ENCODE data around the gene SNX13.

The SNX13 gene

GRCh38 chr7:17971411-17971810 is 31.1 kb upstream of the SNX13 start:
- Histone ChIP-seq H3K27ac (ENCODE audit: low read depth, low read length) (no peak overlapping the region), H3K9ac (ENCODE audit: low read length in 5 of 5) (no peak overlapping the region), H3K36me3 (ENCODE audit: control insufficient read depth in 5 of 5, insufficient read depth in 5 of 5, low read length in 5 of 5) (no peaks in the 10 kb centered on the region), H3K4me3 (ENCODE audit: low read depth in 1 of 5, low read length in 5 of 5) (no peak overlapping the region), H3K9me3 (ENCODE audit: control insufficient read depth in 5 of 5, low read length in 5 of 5) (no peaks in the 10 kb centered on the region), H3K27me3 (ENCODE audit: control insufficient read depth in 5 of 5, insufficient read depth in 4 of 5, low read length in 5 of 5) (no peaks in the 10 kb centered on the region), H3K4me1 (ENCODE audit: control insufficient read depth in 5 of 5, insufficient read depth in 5 of 5, low read length in 5 of 5) (no peaks in the 10 kb centered on the region)

GRCh38 chr7:17968791-17969715 is 28.8 kb upstream of the SNX13 start:
- Histone ChIP-seq H3K27ac (ENCODE audit: low read depth, low read length) (no peak overlapping the region), H3K9ac (ENCODE audit: low read length in 5 of 5) (no peak overlapping the region), H3K36me3 (ENCODE audit: control insufficient read depth in 5 of 5, insufficient read depth in 5 of 5, low read length in 5 of 5) (no peaks in the 10 kb centered on the region), H3K27me3 (ENCODE audit: control insufficient read depth in 5 of 5, insufficient read depth in 4 of 5, low read length in 5 of 5) (no peaks in the 10 kb centered on the region), H3K4me3 (ENCODE audit: low read depth in 1 of 5, low read length in 5 of 5) (no peak overlapping the region), H3K4me1 (ENCODE audit: control insufficient read depth in 5 of 5, insufficient read depth in 5 of 5, low read length in 5 of 5) (no peaks in the 10 kb centered on the region), H3K9me3 (ENCODE audit: control insufficient read depth in 5 of 5, low read length in 5 of 5) (no peaks in the 10 kb centered on the region)

GRCh38 chr7:17966706-17967105 is 26.4 kb upstream of the SNX13 start:
- Histone ChIP-seq H3K27me3 (ENCODE audit: control insufficient read depth in 5 of 5, insufficient read depth in 4 of 5, low read length in 5 of 5) (no peaks in the 10 kb centered on the region), H3K4me1 (ENCODE audit: control insufficient read depth in 5 of 5, insufficient read depth in 5 of 5, low read length in 5 of 5) (no peaks in the 10 kb centered on the region), H3K9ac (ENCODE audit: low read length in 5 of 5) (no peak overlapping the region), H3K4me3 (ENCODE audit: low read depth in 1 of 5, low read length in 5 of 5) (no peak overlapping the region), H3K27ac (ENCODE audit: low read depth, low read length) (no peak overlapping the region), H3K9me3 (ENCODE audit: control insufficient read depth in 5 of 5, low read length in 5 of 5) (no peaks in the 10 kb centered on the region), H3K36me3 (ENCODE audit: control insufficient read depth in 5 of 5, insufficient read depth in 5 of 5, low read length in 5 of 5) (no peaks in the 10 kb centered on the region)

GRCh38 chr7:17965603-17966002 is 25.3 kb upstream of the SNX13 start:
- H3K9ac ChIP-seq (ENCODE audit: low read length in 5 of 5), result no peak overlapping the region
- no peaks in the 10 kb centered on the region for H3K27me3 ChIP-seq (ENCODE audit: control insufficient read depth in 5 of 5, insufficient read depth in 4 of 5, low read length in 5 of 5)
- H3K4me3 ChIP-seq (ENCODE audit: low read depth in 1 of 5, low read length in 5 of 5), result no peak overlapping the region

GRCh38 chr7:17963281-17963680 is 23.0 kb upstream of the SNX13 start:
- no peaks in the 10 kb centered on the region for H3K9me3 ChIP-seq (ENCODE audit: control insufficient read depth in 5 of 5, low read length in 5 of 5)
- peaks cover 0 to 7% (median 0%) of the 10 kb centered on the region in 5 donors for H3K4me1 ChIP-seq (ENCODE audit: control insufficient read depth in 5 of 5, insufficient read depth in 5 of 5, low read length in 5 of 5)
- no peak overlapping the region for H3K4me3 ChIP-seq (ENCODE audit: low read depth in 1 of 5, low read length in 5 of 5)
- no peaks in the 10 kb centered on the region for H3K36me3 ChIP-seq (ENCODE audit: control insufficient read depth in 5 of 5, insufficient read depth in 5 of 5, low read length in 5 of 5)
- H3K27me3 ChIP-seq (ENCODE audit: control insufficient read depth in 5 of 5, insufficient read depth in 4 of 5, low read length in 5 of 5), result no peaks in the 10 kb centered on the region
- H3K9ac ChIP-seq (ENCODE audit: low read length in 5 of 5), result no peak overlapping the region
- no peak overlapping the region for H3K27ac ChIP-seq (ENCODE audit: low read depth, low read length)

More at GRCh38 chr7:17965603-17966002, 25.3 kb upstream of the SNX13 start:
- Histone ChIP-seq H3K27ac (ENCODE audit: low read depth, low read length) (no peak overlapping the region), H3K36me3 (ENCODE audit: control insufficient read depth in 5 of 5, insufficient read depth in 5 of 5, low read length in 5 of 5) (no peaks in the 10 kb centered on the region), H3K9me3 (ENCODE audit: control insufficient read depth in 5 of 5, low read length in 5 of 5) (no peaks in the 10 kb centered on the region), H3K4me1 (ENCODE audit: control insufficient read depth in 5 of 5, insufficient read depth in 5 of 5, low read length in 5 of 5) (no peaks in the 10 kb centered on the region)

- no peak overlapping the region for H3K4me3 ChIP-seq (ENCODE audit: low read depth in 1 of 5, low read length in 5 of 5)
- H3K27me3 ChIP-seq (ENCODE audit: control insufficient read depth in 5 of 5, insufficient read depth in 4 of 5, low read length in 5 of 5), result no peaks in the 10 kb centered on the region
- no peak overlapping the region for H3K27ac ChIP-seq (ENCODE audit: low read depth, low read length)
- no peaks in the 10 kb centered on the region for H3K36me3 ChIP-seq (ENCODE audit: control insufficient read depth in 5 of 5, insufficient read depth in 5 of 5, low read length in 5 of 5)
- no peaks in the 10 kb centered on the region for H3K9me3 ChIP-seq (ENCODE audit: control insufficient read depth in 5 of 5, low read length in 5 of 5)
- peaks cover 0 to 7% (median 0%) of the 10 kb centered on the region in 5 donors for H3K4me1 ChIP-seq (ENCODE audit: control insufficient read depth in 5 of 5, insufficient read depth in 5 of 5, low read length in 5 of 5)
- H3K9ac ChIP-seq (ENCODE audit: low read length in 5 of 5), result no peak overlapping the region
Observed at GRCh38 chr7:17962652-17963051, 22.4 kb upstream of the SNX13 start.

GRCh38 chr7:17957871-17958270 is 17.6 kb upstream of the SNX13 start:
- no peak overlapping the region for H3K27ac ChIP-seq (ENCODE audit: low read depth, low read length)
- no peak overlapping the region for H3K4me3 ChIP-seq (ENCODE audit: low read depth in 1 of 5, low read length in 5 of 5)
- no peaks in the 10 kb centered on the region for H3K9me3 ChIP-seq (ENCODE audit: control insufficient read depth in 5 of 5, low read length in 5 of 5)
- no peak overlapping the region for H3K9ac ChIP-seq (ENCODE audit: low read length in 5 of 5)
- H3K4me1 ChIP-seq (ENCODE audit: control insufficient read depth in 5 of 5, insufficient read depth in 5 of 5, low read length in 5 of 5), result peaks cover 0 to 7% (median 0%) of the 10 kb centered on the region in 5 donors
- H3K36me3 ChIP-seq (ENCODE audit: control insufficient read depth in 5 of 5, insufficient read depth in 5 of 5, low read length in 5 of 5), result no peaks in the 10 kb centered on the region
- H3K27me3 ChIP-seq (ENCODE audit: control insufficient read depth in 5 of 5, insufficient read depth in 4 of 5, low read length in 5 of 5), result no peaks in the 10 kb centered on the region

- Histone ChIP-seq H3K9ac (ENCODE audit: low read length in 5 of 5) (no peak overlapping the region), H3K9me3 (ENCODE audit: control insufficient read depth in 5 of 5, low read length in 5 of 5) (no peaks in the 10 kb centered on the region), H3K27me3 (ENCODE audit: control insufficient read depth in 5 of 5, insufficient read depth in 4 of 5, low read length in 5 of 5) (no peaks in the 10 kb centered on the region), H3K4me3 (ENCODE audit: low read depth in 1 of 5, low read length in 5 of 5) (no peak overlapping the region), H3K4me1 (ENCODE audit: control insufficient read depth in 5 of 5, insufficient read depth in 5 of 5, low read length in 5 of 5) (peaks cover 0 to under 1% (median 0%) of the 10 kb centered on the region in 5 donors), H3K36me3 (ENCODE audit: control insufficient read depth in 5 of 5, insufficient read depth in 5 of 5, low read length in 5 of 5) (no peaks in the 10 kb centered on the region), H3K27ac (ENCODE audit: low read depth, low read length) (no peak overlapping the region)
Observed at GRCh38 chr7:17952387-17952786, 12.1 kb upstream of the SNX13 start.

GRCh38 chr7:17951742-17952254 is 11.5 kb upstream of the SNX13 start:
- Histone ChIP-seq H3K27me3 (ENCODE audit: control insufficient read depth in 5 of 5, insufficient read depth in 4 of 5, low read length in 5 of 5) (no peaks in the 10 kb centered on the region), H3K4me1 (ENCODE audit: control insufficient read depth in 5 of 5, insufficient read depth in 5 of 5, low read length in 5 of 5) (peaks cover 0 to 5% (median 0%) of the 10 kb centered on the region in 5 donors), H3K9me3 (ENCODE audit: control insufficient read depth in 5 of 5, low read length in 5 of 5) (no peaks in the 10 kb centered on the region), H3K4me3 (ENCODE audit: low read depth in 1 of 5, low read length in 5 of 5) (no peak overlapping the region), H3K27ac (ENCODE audit: low read depth, low read length) (no peak overlapping the region), H3K36me3 (ENCODE audit: control insufficient read depth in 5 of 5, insufficient read depth in 5 of 5, low read length in 5 of 5) (no peaks in the 10 kb centered on the region), H3K9ac (ENCODE audit: low read length in 5 of 5) (no peak overlapping the region)

- no peaks in the 10 kb centered on the region for H3K27me3 ChIP-seq (ENCODE audit: control insufficient read depth in 5 of 5, insufficient read depth in 4 of 5, low read length in 5 of 5)
- no peak overlapping the region for H3K27ac ChIP-seq (ENCODE audit: low read depth, low read length)
- no peaks in the 10 kb centered on the region for H3K36me3 ChIP-seq (ENCODE audit: control insufficient read depth in 5 of 5, insufficient read depth in 5 of 5, low read length in 5 of 5)
- peaks cover 0 to 5% (median 0%) of the 10 kb centered on the region in 5 donors for H3K4me1 ChIP-seq (ENCODE audit: control insufficient read depth in 5 of 5, insufficient read depth in 5 of 5, low read length in 5 of 5)
- no peak overlapping the region for H3K9ac ChIP-seq (ENCODE audit: low read length in 5 of 5)
- H3K4me3 ChIP-seq (ENCODE audit: low read depth in 1 of 5, low read length in 5 of 5), result no peak overlapping the region
- H3K9me3 ChIP-seq (ENCODE audit: control insufficient read depth in 5 of 5, low read length in 5 of 5), result no peaks in the 10 kb centered on the region
Observed at GRCh38 chr7:17948526-17949238, 8.4 kb upstream of the SNX13 start.

Measured in subcutaneous abdominal adipose tissue (tissue), 5 donors.